Activated CD8-positive, alpha-beta memory T cell treated with anti-CD3 and anti-CD28 coated beads, Interleukin-2, amount 10 ng/mL, durations not matched to agents 7 days and 5 days (primary cell): ENCODE data around the gene CEBPG. TPM values are rescaled to one million over a fixed set of nuclear protein-coding genes. Genes with fewer than 3 reads are reported as not detected.
A peak's percentile ranks its signal among the peaks of the same experiment; 100 is the strongest.

Experiments used
- ATAC-seq: fragments of 150-1000 bp; cut with Tn5 transposase; one replicate; pipeline ENCODE4 v1.10.0; 2021; ENCODE audit warnings: moderate library complexity
- CTCF ChIA-PET: fragments of 350-600 bp; sonication (Branson Sonifier 250); formaldehyde crosslinking; loops from one replicate; lab custom pipeline; 2021; ENCODE audit warnings: antibody characterized with exemption; lab: Charles Lee
- DNase-seq: peaks from one replicate; pipeline ENCODE4 v3.0.0-alpha.2; 2020
- H3K27ac Mint-ChIP-seq: one replicate; pipeline ENCODE4 v1.8.0; 2021; ENCODE audit warnings: mild to moderate bottlenecking, mixed read lengths
- H3K27me3 Mint-ChIP-seq: one replicate; pipeline ENCODE4 v1.8.0; 2021; ENCODE audit warnings: mixed read lengths
- H3K36me3 Mint-ChIP-seq: one replicate; pipeline ENCODE4 v1.8.0; 2021; ENCODE audit warnings: mild to moderate bottlenecking, mixed read lengths
- H3K4me1 Mint-ChIP-seq: one replicate; pipeline ENCODE4 v1.8.0; 2021; ENCODE audit warnings: mixed read lengths
- H3K4me3 Mint-ChIP-seq: one replicate; pipeline ENCODE4 v1.8.0; 2021; ENCODE audit warnings: mild to moderate bottlenecking, moderate library complexity, mixed read lengths
- H3K9me3 Mint-ChIP-seq: one replicate; pipeline ENCODE4 v1.8.0; 2022; ENCODE audit warnings: low read depth, mixed read lengths
- total RNA-seq, 2 experiments: library from RNA; stranded (reverse); gene quantifications; one replicate each; pipeline ENCODE4 v1.2.3, GENCODE V29; 2021

Gene CEBPG
- total RNA-seq, 2 experiments from 2014 or later: 22.2 to 27.1 TPM

DNA sequence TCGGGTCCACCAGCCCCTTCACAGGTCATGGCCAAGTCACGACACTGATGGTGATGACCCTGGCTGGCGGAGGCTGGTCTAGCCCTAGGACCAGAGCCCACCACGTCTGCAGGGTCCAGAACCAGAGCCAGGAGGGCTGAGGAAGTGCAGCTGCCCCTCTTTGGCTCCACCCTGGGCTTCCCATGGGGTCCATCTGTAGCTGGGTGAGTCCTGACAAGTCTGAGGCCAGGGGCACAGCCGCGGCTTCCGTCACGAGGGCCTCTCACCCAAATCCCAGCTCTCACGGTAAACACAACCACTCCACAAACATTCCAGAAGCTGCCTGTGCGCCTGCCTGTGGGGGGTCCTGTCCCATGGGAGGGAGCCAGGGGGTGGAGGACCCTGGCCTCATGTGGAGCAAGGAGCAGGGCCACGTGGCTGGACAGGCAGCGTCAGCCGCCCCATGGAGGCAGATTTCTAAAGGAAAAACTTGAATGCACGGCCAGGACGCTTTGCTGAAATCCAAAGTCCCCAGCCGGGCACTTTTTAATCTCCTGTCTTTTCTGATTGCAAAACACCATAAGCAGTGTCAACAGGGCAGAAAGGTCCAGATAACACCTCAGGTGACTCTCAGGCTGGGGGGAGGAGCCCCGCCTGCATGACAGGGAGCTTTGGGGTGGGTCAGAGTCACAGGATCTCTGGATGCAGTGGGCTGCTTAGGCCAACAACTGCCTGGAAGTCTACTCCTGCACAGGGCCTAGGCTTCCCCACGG, 29.9 kb downstream of the CEBPG start:
- Mint-ChIP-seq H3K36me3 (no peaks in the 10 kb centered on the region), H3K27ac (no peak overlapping the region), H3K4me3 (no peak overlapping the region), H3K9me3 (no peaks in the 10 kb centered on the region), H3K4me1 (peaks cover 2% of the 10 kb centered on the region), H3K27me3 (no peaks in the 10 kb centered on the region)
- no peak for ATAC-seq
- no peak for DNase-seq
- CTCF ChIA-PET: interaction anchor here (0.9 to 4.5 kb wide), 2 partner anchors 12 to 167 kb away, joined by 7 to 28 read pairs; no protein-coding TSS in a partner anchor

- no peak overlapping the region for H3K4me3 Mint-ChIP-seq
- no peaks in the 10 kb centered on the region for H3K36me3 Mint-ChIP-seq
- H3K9me3 Mint-ChIP-seq: no peaks in the 10 kb centered on the region
- no peaks in the 10 kb centered on the region for H3K27me3 Mint-ChIP-seq
- CTCF ChIA-PET: interaction anchor here (0.9 to 4.5 kb wide), 2 partner anchors 12 to 168 kb away, joined by 7 to 28 read pairs; no protein-coding TSS in a partner anchor
- H3K4me1 Mint-ChIP-seq: peaks cover 2% of the 10 kb centered on the region
- ATAC-seq (no peak), DNase-seq (no peak)
- no peak overlapping the region for H3K27ac Mint-ChIP-seq
These were observed 30.4 kb downstream of the CEBPG start for GRCh38 chr19:33403973-33404304.

GRCh38 chr19:33404506-33405253, 31.2 kb downstream of the CEBPG start:
- Mint-ChIP-seq H3K9me3 (no peaks in the 10 kb centered on the region), H3K36me3 (no peaks in the 10 kb centered on the region), H3K27me3 (no peaks in the 10 kb centered on the region), H3K4me1 (peaks cover 2% of the 10 kb centered on the region), H3K4me3 (no peak overlapping the region), H3K27ac (no peak overlapping the region)
- CTCF ChIA-PET: interaction anchor here (0.7 to 6.1 kb wide), 6 partner anchors 11 to 176 kb away, joined by 3 to 59 read pairs (median 16); no protein-coding TSS in a partner anchor
- ATAC-seq (no peak), DNase-seq (no peak)

DNA sequence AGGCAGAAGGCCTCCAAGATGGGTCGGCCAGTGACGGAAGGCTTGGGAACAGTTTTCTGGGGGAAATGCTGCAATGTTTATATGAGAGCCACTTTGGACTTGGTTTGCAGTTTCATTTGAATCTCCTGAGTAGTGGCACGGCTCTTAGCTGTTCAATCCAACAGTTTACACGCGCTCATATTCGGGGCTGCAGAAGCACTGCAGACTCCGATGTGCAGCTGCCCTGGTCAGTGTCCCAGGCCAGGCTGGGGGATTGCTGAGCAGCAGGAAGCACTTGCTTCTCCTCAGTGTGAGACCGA, 31.7 kb downstream of the CEBPG start:
- CTCF ChIA-PET: interaction anchor here (1.1 to 6.1 kb wide), 7 partner anchors 11 to 178 kb away, joined by 3 to 59 read pairs (median 6); no protein-coding TSS in a partner anchor
- ATAC-seq (no peak), DNase-seq (no peak)
- H3K27me3 Mint-ChIP-seq: no peaks in the 10 kb centered on the region
- no peaks in the 10 kb centered on the region for H3K9me3 Mint-ChIP-seq
- no peaks in the 10 kb centered on the region for H3K36me3 Mint-ChIP-seq
- H3K4me1 Mint-ChIP-seq: peaks cover 2% of the 10 kb centered on the region
- H3K4me3 Mint-ChIP-seq: no peak overlapping the region
- H3K27ac Mint-ChIP-seq: no peak overlapping the region

GRCh38 chr19:33405553-33406461, 32.3 kb downstream of the CEBPG start:
- CTCF ChIA-PET: interaction anchor here (0.7 to 6.1 kb wide), 22 partner anchors 8 to 705 kb away, joined by 3 to 59 read pairs (median 4); no protein-coding TSS in a partner anchor
- Mint-ChIP-seq H3K27me3 (no peaks in the 10 kb centered on the region), H3K4me3 (no peak overlapping the region), H3K9me3 (no peaks in the 10 kb centered on the region), H3K4me1 (peaks cover 2% of the 10 kb centered on the region), H3K27ac (no peak overlapping the region), H3K36me3 (no peaks in the 10 kb centered on the region)
- no peak for ATAC-seq
- DNase-seq: no peak

- Mint-ChIP-seq H3K27ac (no peak overlapping the region), H3K4me3 (no peak overlapping the region)
These were observed 33.1 kb downstream of the CEBPG start for GRCh38 chr19:33406521-33407139.

DNA sequence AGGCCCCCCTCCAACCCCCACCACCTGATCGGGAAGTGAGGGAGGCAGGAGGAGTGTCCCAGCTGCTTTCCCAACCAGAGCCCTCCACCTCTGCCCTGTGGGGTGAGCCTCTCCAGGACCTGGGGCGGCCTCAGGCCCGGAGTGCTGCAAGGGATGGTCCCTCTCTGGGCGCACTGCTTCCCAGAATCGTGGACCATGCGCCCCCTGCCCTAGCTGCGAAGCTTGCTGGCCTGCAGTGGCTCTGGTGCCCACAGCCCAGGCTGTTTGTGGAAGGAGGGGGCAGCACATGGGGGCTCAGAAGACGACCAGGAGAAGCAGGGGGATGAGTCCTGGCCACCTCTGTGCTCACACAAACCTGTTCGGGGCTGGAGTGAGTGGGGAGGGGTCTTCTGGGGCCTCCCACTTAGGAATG, 33.6 kb downstream of the CEBPG start:
- Mint-ChIP-seq H3K4me1 (peaks cover 2% of the 10 kb centered on the region), H3K27me3 (no peaks in the 10 kb centered on the region), H3K9me3 (no peaks in the 10 kb centered on the region), H3K27ac (no peak overlapping the region), H3K36me3 (no peaks in the 10 kb centered on the region), H3K4me3 (no peak overlapping the region)
- ATAC-seq (no peak), DNase-seq (no peak)
- CTCF ChIA-PET: interaction anchor here (0.6 to 6.1 kb wide), 29 partner anchors 9 to 706 kb away, joined by 3 to 59 read pairs (median 4); partner anchors contain the start of gene GPATCH1

More at GRCh38 chr19:33406521-33407139, 33.1 kb downstream of the CEBPG start:
- CTCF ChIA-PET: interaction anchor here (0.6 to 6.1 kb wide), 31 partner anchors 9 to 706 kb away, joined by 3 to 59 read pairs (median 4); partner anchors contain the start of gene GPATCH1
- H3K27me3 Mint-ChIP-seq: no peaks in the 10 kb centered on the region
- H3K9me3 Mint-ChIP-seq: no peaks in the 10 kb centered on the region
- DNase-seq (peak; percentile 75), ATAC-seq (peak; percentile 77)
- peaks cover 2% of the 10 kb centered on the region for H3K4me1 Mint-ChIP-seq
- H3K36me3 Mint-ChIP-seq: no peaks in the 10 kb centered on the region

- CTCF ChIA-PET: interaction anchor here (0.9 to 6.1 kb wide), 6 partner anchors 8 to 172 kb away, joined by 3 to 59 read pairs (median 8); no protein-coding TSS in a partner anchor
These were observed 34.2 kb downstream of the CEBPG start for GRCh38 chr19:33407716-33408115.

GRCh38 chr19:33408116-33408515, 34.6 kb downstream of the CEBPG start:
- DNase-seq: no peak
- CTCF ChIA-PET: interaction anchor here (1.2 to 6.1 kb wide), 2 partner anchors 167 to 173 kb away, joined by 5 to 59 read pairs; no protein-coding TSS in a partner anchor
- no peak overlapping the region for H3K27ac Mint-ChIP-seq
- H3K36me3 Mint-ChIP-seq: no peaks in the 10 kb centered on the region
- H3K4me1 Mint-ChIP-seq: peaks cover 2% of the 10 kb centered on the region
- no peaks in the 10 kb centered on the region for H3K27me3 Mint-ChIP-seq
- H3K9me3 Mint-ChIP-seq: no peaks in the 10 kb centered on the region
- no peak overlapping the region for H3K4me3 Mint-ChIP-seq
- ATAC-seq: no peak

More at GRCh38 chr19:33407716-33408115, 34.2 kb downstream of the CEBPG start:
- no peak overlapping the region for H3K4me3 Mint-ChIP-seq
- no peak overlapping the region for H3K27ac Mint-ChIP-seq
- no peaks in the 10 kb centered on the region for H3K36me3 Mint-ChIP-seq
- H3K4me1 Mint-ChIP-seq: peaks cover 2% of the 10 kb centered on the region
- no peaks in the 10 kb centered on the region for H3K27me3 Mint-ChIP-seq
- no peaks in the 10 kb centered on the region for H3K9me3 Mint-ChIP-seq
- ATAC-seq (no peak), DNase-seq (no peak)

DNA sequence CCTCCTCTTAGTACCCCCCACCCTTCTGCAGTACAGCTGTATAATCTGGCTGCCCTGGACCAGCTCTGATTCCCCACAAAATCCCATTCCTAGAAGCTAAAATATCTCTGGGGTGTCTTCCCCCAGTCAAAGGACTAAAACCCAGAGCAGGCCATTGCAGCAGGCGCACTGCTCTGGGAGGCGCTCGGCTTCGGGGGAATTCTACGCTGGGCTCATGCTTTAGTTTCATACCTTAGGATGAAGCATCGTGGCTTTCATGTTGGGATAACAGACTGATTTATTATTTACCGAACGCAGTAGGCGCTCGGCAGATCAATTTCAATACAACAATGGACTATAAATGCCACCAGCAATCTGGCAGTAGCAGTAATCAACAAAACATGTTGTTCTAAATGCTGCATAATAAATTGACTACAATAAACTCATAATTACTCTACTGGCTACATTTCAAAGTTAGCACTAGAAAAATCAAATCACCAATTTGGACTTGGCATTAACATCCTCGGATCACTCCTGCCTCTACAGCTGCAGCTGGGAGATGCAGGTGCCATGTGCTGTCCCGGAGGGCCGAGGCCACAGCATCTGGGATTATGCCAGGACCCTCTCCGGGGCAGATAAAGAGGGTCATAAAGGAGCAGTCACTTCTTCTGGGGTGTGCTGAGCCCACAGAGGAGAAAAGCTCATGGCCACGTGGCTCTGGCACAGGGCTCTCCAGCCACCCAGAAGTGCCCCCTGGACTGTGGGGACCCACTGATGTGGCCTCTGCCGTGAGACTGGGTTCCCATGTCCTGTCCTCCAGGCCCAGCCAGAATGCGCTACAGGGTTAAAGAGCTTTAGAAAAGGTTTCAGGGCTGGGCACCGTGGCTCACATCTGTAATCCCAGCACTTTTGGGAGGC, 35.3 kb downstream of the CEBPG start:
- H3K27me3 Mint-ChIP-seq: no peaks in the 10 kb centered on the region
- H3K9me3 Mint-ChIP-seq: no peaks in the 10 kb centered on the region
- no peaks in the 10 kb centered on the region for H3K36me3 Mint-ChIP-seq
- DNase-seq: no peak
- no peak for ATAC-seq
- peaks cover 2% of the 10 kb centered on the region for H3K4me1 Mint-ChIP-seq
- CTCF ChIA-PET: interaction anchor here (1.1 to 6.1 kb wide), 4 partner anchors 168 to 369 kb away, joined by 3 to 59 read pairs (median 6); no protein-coding TSS in a partner anchor
- H3K4me3 Mint-ChIP-seq: no peak overlapping the region
- H3K27ac Mint-ChIP-seq: no peak overlapping the region

DNA sequence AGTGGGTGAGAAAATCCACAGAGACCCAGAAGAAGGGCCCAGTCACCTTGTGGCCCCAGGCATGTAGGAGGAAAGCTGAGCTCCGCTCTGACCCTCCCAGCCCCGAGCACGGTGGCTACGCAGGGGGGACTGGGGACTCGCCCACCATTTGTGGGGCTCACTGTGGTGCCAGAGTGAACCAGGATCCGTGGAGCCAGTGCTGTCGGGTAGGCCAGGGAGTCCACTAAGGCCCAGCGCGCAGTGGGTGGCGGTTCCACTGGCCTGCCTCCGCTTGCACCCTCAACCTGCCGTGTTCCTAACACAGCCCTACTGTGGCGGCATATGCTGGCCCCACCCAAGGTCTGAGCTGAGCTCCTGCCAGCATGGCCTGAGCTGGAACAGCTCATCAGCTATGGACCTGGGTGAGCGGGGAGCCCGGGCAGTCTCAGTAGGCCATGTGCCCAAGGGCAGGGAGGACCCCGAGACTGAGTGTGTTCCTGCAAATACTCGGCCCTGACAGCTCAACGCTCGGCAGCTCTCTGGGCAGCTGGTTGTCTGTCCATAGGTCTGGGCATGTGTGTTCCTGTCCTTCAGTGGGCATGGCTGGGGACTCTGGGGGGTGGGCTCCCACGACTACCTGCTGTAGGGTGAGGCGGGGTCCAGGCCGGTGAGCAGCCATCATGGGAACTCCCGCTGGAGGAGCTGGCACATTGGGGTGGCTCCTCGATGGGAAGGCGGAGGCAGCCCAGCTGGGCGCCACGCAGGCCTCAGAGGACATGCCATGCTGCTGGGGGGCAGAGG, 36.6 kb downstream of the CEBPG start:
- H3K27me3 Mint-ChIP-seq: no peaks in the 10 kb centered on the region
- no peak overlapping the region for H3K4me3 Mint-ChIP-seq
- peaks cover 2% of the 10 kb centered on the region for H3K4me1 Mint-ChIP-seq
- H3K27ac Mint-ChIP-seq: no peak overlapping the region
- H3K36me3 Mint-ChIP-seq: no peaks in the 10 kb centered on the region
- DNase-seq (no peak), ATAC-seq (no peak)
- no peaks in the 10 kb centered on the region for H3K9me3 Mint-ChIP-seq
- CTCF ChIA-PET: interaction anchor here (1.2 to 6.1 kb wide), 3 partner anchors 164 to 174 kb away, joined by 3 to 59 read pairs (median 8); no protein-coding TSS in a partner anchor
